Sigmoid colon (tissue), 7 donors: ENCODE data around the gene PSMF1. TPM values are rescaled to one million over a fixed set of nuclear protein-coding genes. Genes with fewer than 3 reads are reported as not detected.

ENCODE experiments used
- DNase-seq: peaks from one replicate; pipeline ENCODE4 v3.0.0-alpha.2; 2019
- H3K27ac ChIP-seq, 4 donors: fragments of 200-600 bp; sonication (generic); one replicate each; pipeline ENCODE4 v1.5.1; 2016 to 2019; ENCODE audit warnings: mild to moderate bottlenecking in 1 of 4
- H3K27me3 ChIP-seq, 3 donors: fragments of 200-600 bp; sonication (generic); one replicate each; pipeline ENCODE4 v1.5.1; 2019; ENCODE audit warnings: mild to moderate bottlenecking in 1 of 3
- H3K36me3 ChIP-seq, 4 donors: fragments of 200-600 bp; sonication (generic); one replicate each; pipeline ENCODE4 v1.5.1; 2016 to 2019
- H3K4me1 ChIP-seq, 4 donors: fragments of 200-600 bp; sonication (generic); one replicate each; pipeline ENCODE4 v1.5.1; 2017 to 2019
- H3K4me3 ChIP-seq, 4 donors: fragments of 200-600 bp; sonication (generic); one replicate each; pipeline ENCODE4 v1.5.1; 2017 to 2019; ENCODE audit warnings: mild to moderate bottlenecking in 2 of 4, moderate library complexity in 1 of 4
- H3K9me3 ChIP-seq, 4 donors: fragments of 200-600 bp in 3 of 4; sonication (generic) in 3 of 4; one replicate each; pipeline versions ENCODE4 v1.5.1 to v1.6.1; 2013 to 2019
- EP300 ChIP-seq, 4 donors: sonication (generic); formaldehyde crosslinking; IDR thresholded peaks; one replicate each; pipeline ENCODE4 v1.6.1; 2017; ENCODE audit warnings: antibody characterized with exemption in 4 of 4
- POLR2A ChIP-seq, 2 donors: fragments of 450-650 bp; IDR thresholded peaks; one replicate each; pipeline ENCODE4 v1.6.1; 2016; ENCODE audit warnings: antibody characterized with exemption in 2 of 2, mild to moderate bottlenecking in 2 of 2, moderate library complexity in 2 of 2
- POLR2AphosphoS5 ChIP-seq, 4 donors: sonication (generic); formaldehyde crosslinking; IDR thresholded peaks; one replicate each; pipeline ENCODE4 v1.6.1; 2017; ENCODE audit warnings: antibody characterized with exemption in 4 of 4
- WGBS, 2 donors: extraction: QIAGEN DNeasy Blood & Tissue Kit; methylation state at CpG; one replicate each; pipeline ENCODE4 v1.1.7; 2013; 5-methylcytosine and 5-hydroxymethylcytosine counted together
- intact Hi-C: fragments of 100-400 bp; cut with DNase I; formaldehyde crosslinking; loops from one replicate; pipeline ENCODE4 v1.15.1; 2023
- polyA plus RNA-seq, 3 donors: library from polyadenylated mRNA; stranded (reverse); fragments of 200-250 nt; gene quantifications; one replicate each; pipeline ENCODE4 v1.2.3, GENCODE V29; 2013
- total RNA-seq, 4 donors: library from RNA; depleted of rRNA; stranded (reverse); fragments of >200 nt; gene quantifications; one replicate each; pipeline ENCODE4 v1.1.0, GENCODE V29; 2016
- TF ChIP-seq, protein P1 (sequence below), 4 experiments: fragments of 450-650 bp in 3 of 4; fragments of 200-600 bp in 1 of 4; IDR thresholded peaks; one replicate each; pipeline ENCODE4 v1.5.1; 2016 to 2019; ENCODE audit warnings: antibody characterized with exemption in 4 of 4, mild to moderate bottlenecking in 3 of 4, moderate library complexity in 2 of 4
- donor health status: healthy with polysubstance abuse.
- donor health status: Bipolar disorder and iron deficiency.
- donor health status: healthy.

Gene PSMF1
- total and polyA plus RNA-seq, 7 donors, result 47.2 to 148 (median 74.7) TPM

DNA sequence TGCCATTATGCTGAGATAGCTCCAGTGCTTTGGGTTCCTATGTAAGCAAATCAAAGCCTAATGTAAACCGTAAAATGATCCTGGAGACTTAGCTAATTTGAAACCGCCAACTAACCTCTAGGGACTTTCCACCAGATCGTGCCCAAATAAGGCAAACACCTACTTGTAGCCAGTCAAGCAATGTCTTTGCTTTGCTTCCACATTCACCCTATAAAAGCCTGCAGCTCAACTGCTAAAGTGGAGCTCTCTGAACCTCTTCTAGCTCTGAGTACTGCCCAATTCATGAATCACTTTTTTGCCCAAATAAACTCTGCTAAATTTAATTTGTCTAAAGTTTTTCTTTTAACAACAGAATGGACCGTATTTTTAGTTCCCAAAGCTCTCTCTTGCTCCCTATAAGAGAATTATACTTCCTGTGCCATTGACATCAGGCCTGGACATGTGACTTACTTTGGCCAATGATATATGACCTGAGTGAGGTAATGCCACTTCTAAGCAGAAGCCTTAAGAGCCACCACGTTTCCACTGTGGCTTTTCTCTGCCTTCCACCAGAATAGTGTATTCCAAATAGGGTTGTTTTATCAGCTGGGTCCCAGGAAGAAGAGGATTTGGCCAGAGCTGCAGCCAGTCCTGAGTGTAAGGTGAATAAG, 34.8 kb upstream of the PSMF1 start:
- H3K4me1 ChIP-seq, result no peaks in the 10 kb centered on the region
- H3K27me3 ChIP-seq, result no peaks in the 10 kb centered on the region
- no peak overlapping the region for H3K4me3 ChIP-seq
- intact Hi-C loops, result no loop called here
- TF ChIP-seq POLR2A (IDR thresholded peaks at IDR 0.05) (no peak), EP300 (IDR thresholded peaks at IDR 0.05) (no peak), POLR2AphosphoS5 (IDR thresholded peaks at IDR 0.05) (no peak)
- TF ChIP-seq, protein P1, sequence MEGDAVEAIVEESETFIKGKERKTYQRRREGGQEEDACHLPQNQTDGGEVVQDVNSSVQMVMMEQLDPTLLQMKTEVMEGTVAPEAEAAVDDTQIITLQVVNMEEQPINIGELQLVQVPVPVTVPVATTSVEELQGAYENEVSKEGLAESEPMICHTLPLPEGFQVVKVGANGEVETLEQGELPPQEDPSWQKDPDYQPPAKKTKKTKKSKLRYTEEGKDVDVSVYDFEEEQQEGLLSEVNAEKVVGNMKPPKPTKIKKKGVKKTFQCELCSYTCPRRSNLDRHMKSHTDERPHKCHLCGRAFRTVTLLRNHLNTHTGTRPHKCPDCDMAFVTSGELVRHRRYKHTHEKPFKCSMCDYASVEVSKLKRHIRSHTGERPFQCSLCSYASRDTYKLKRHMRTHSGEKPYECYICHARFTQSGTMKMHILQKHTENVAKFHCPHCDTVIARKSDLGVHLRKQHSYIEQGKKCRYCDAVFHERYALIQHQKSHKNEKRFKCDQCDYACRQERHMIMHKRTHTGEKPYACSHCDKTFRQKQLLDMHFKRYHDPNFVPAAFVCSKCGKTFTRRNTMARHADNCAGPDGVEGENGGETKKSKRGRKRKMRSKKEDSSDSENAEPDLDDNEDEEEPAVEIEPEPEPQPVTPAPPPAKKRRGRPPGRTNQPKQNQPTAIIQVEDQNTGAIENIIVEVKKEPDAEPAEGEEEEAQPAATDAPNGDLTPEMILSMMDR (IDR thresholded peaks at IDR 0.05), result no peak
- WGBS, 2 donors, result 68 to 75% methylated on average over 5 of the region's 5 CpGs
- no peak overlapping the region for H3K27ac ChIP-seq
- peaks cover 0 to 3% (median 0%) of the 10 kb centered on the region in 4 donors for H3K9me3 ChIP-seq
- no peaks in the 10 kb centered on the region for H3K36me3 ChIP-seq
- no peak for DNase-seq

DNA sequence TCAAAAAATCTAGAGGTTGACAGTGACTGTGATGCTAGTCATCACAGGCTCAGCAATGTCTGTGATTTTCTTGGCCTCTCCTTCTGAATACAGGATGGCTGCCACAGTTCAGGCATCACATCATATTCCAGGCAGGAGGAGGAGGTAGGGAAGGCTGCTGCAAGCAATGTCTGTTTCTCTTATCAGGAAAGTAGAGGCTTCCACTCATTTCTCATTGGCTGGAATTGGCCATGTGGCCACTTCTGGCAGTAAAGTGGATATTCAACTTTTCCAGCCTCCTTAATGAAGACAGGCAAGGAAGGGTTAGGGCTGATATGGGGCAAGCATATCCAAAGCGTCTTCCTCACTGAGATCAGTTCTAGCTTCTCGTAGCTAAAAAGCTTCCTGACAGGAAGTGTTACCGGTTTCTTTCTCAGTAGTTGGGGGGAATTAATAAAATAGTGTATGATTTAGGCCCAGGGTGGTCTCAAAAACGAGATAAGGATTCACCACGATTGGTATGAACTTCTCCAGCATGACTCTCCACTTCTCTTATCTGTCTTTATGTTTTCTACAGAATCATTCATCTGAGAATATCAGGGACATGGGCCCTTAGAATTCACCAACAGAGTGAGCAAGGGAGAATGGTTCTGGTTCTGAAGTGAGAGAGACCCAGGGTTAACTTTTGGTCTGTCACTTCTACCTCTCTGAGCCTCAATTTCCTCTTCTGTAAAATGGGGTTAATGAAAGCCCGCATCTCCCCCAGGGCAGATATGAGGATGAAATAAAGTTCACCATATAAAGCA, 32.7 kb upstream of the PSMF1 start:
- Histone ChIP-seq H3K4me1 (no peaks in the 10 kb centered on the region), H3K9me3 (peaks cover 0 to 9% (median 0%) of the 10 kb centered on the region in 4 donors), H3K36me3 (no peaks in the 10 kb centered on the region), H3K27me3 (no peaks in the 10 kb centered on the region), H3K27ac (no peak overlapping the region), H3K4me3 (no peak overlapping the region)
- no peak for DNase-seq
- TF ChIP-seq POLR2AphosphoS5 (IDR thresholded peaks at IDR 0.05) (no peak), POLR2A (IDR thresholded peaks at IDR 0.05) (no peak), EP300 (IDR thresholded peaks at IDR 0.05) (no peak)
- TF ChIP-seq, protein P1 (IDR thresholded peaks at IDR 0.05), result no peak
- 52 to 69% methylated on average over 6 of the region's 6 CpGs for WGBS, 2 donors
- intact Hi-C loops, result no loop called here

DNA sequence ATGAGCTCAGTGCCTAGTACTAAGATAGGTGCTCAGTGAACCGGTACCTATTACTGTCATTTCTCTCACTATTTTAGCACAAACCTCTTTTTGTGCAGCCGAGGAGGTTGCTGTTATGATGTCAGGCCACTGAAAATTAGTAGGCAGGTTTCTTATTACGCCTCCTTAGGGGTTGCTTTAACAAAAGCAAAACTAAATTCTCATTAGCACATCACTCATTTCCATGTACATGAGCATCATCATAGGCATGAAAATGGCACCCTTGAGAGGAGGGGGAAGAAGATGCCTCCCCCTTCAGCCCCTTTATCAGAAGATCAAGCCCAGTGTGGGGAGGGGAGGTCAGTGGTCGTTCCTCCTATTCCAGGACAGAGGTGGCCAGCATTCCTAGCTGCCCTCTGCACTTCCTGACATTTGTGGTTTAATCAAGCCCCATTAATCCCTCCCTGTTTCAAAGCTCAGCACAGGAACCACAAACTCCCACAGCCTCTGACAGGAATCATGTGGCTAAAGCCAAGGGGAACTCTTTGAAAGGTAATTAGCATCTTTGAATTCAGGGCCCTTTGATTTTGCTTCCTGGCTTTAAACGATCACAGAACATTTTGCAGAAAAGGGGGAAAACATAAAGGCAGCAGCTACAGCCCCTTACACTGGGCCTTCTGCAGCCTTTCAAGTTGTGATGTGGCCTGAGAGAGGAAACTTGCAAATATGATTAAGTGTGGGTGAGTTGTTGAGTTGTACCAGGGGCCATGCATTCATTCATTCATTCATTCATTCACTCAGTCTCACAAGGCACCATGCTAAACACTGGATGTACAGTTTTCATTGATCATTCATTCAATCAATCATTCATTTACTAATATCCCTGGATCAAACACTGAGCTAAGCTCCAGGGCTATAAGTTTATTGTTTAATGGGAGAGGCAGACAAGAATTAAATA, 31.9 kb upstream of the PSMF1 start:
- TF ChIP-seq POLR2A (IDR thresholded peaks at IDR 0.05) (no peak), EP300 (IDR thresholded peaks at IDR 0.05) (no peak), POLR2AphosphoS5 (IDR thresholded peaks at IDR 0.05) (no peak)
- intact Hi-C loops, result no loop called here
- peaks cover 0 to 9% (median 0%) of the 10 kb centered on the region in 4 donors for H3K9me3 ChIP-seq
- WGBS, 2 donors, result 41 to 50% methylated on average over 5 of the region's 5 CpGs
- no peaks in the 10 kb centered on the region for H3K27me3 ChIP-seq
- H3K36me3 ChIP-seq, result no peaks in the 10 kb centered on the region
- DNase-seq, result no peak
- H3K27ac ChIP-seq, result no peak overlapping the region
- H3K4me1 ChIP-seq, result no peaks in the 10 kb centered on the region
- H3K4me3 ChIP-seq, result no peak overlapping the region

DNA sequence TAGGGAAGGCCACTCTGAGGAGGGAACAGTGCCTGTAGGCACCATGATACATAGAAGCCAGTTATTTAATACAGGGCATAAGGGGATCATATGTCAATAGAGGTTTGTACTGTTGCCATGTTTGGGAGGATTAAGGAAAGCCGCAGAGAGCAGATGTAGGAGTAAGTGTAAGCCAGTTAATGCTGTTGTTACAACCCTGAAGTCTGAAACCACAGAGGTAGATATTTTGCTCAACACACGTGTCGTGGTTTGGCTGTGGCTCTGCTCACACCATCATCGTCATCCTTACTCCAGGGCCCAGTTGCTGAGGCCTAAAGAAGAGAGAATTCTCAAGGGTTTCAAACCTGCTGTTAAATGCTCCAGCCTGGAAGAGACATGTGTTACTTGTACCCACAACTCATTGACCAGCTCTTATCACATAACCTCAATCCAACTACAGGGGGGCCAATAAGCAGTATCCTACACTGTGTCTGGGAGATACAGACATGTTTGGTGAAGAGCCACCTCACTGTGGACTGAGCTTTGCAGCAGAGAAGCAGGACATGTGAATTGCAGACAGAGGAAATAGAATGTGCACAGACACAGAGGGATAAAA, 31.0 kb upstream of the PSMF1 start:
- TF ChIP-seq EP300 (IDR thresholded peaks at IDR 0.05) (no peak), POLR2A (IDR thresholded peaks at IDR 0.05) (no peak), POLR2AphosphoS5 (IDR thresholded peaks at IDR 0.05) (no peak)
- TF ChIP-seq, protein P1 (IDR thresholded peaks at IDR 0.05), result no peak
- no peaks in the 10 kb centered on the region for H3K27me3 ChIP-seq
- WGBS, 2 donors, result 66 to 83% methylated on average over 4 of the region's 4 CpGs
- peaks cover 0 to 9% (median 0%) of the 10 kb centered on the region in 4 donors for H3K9me3 ChIP-seq
- H3K36me3 ChIP-seq, result no peaks in the 10 kb centered on the region
- H3K4me1 ChIP-seq, result no peaks in the 10 kb centered on the region
- H3K4me3 ChIP-seq, result no peak overlapping the region
- DNase-seq, result no peak
- intact Hi-C loops, result no loop called here
- no peak overlapping the region for H3K27ac ChIP-seq
